ENCODE data around the gene ABCC1. TPM values are rescaled to one million over a fixed set of nuclear protein-coding genes. Genes with fewer than 3 reads are reported as not detected.

The ABCC1 gene
- total and polyA plus RNA-seq, 3 experiments from 2014 or later, result 9.9 to 64.8 (median 64.6) TPM

- CTCF ChIA-PET, result no interaction called here
- H3K27me3 ChIP-seq (ENCODE audit: insufficient read depth, low read length, poor library complexity, severe bottlenecking), result no peaks in the 10 kb centered on the region
- POLR2A ChIA-PET, result no interaction called here
- H3K27ac ChIP-seq (ENCODE audit: low read depth, low read length), result no peak overlapping the region
- H3K4me1 ChIP-seq (ENCODE audit: insufficient read depth, low read length), result no peaks in the 10 kb centered on the region
- no peak overlapping the region for H3K4me3 Mint-ChIP-seq
- H3K27ac Mint-ChIP-seq, result peak overlapping the region in 1 of 8 donors; percentile 32
- H3K4me3 ChIP-seq (ENCODE audit: low read length), result no peak overlapping the region
- no peaks in the 10 kb centered on the region for H3K9me3 ChIP-seq (ENCODE audit: low read length)
- H3K27me3 Mint-ChIP-seq, result no peaks in the 10 kb centered on the region
- peaks cover 27% of the 10 kb centered on the region for H3K36me3 ChIP-seq (ENCODE audit: insufficient read depth, low read length)
- H3K9me3 Mint-ChIP-seq, result no peaks in the 10 kb centered on the region
- DNase-seq, result no peak
- peaks cover 0 to 10% (median 7%) of the 10 kb centered on the region in 3 donors for H3K4me1 Mint-ChIP-seq
- H3K36me3 Mint-ChIP-seq, result peaks cover 18 to 87% (median 20%) of the 10 kb centered on the region in 3 donors
Observed at GRCh38 chr16:16013812-16014211, 64.4 kb downstream of the ABCC1 start.

DNA sequence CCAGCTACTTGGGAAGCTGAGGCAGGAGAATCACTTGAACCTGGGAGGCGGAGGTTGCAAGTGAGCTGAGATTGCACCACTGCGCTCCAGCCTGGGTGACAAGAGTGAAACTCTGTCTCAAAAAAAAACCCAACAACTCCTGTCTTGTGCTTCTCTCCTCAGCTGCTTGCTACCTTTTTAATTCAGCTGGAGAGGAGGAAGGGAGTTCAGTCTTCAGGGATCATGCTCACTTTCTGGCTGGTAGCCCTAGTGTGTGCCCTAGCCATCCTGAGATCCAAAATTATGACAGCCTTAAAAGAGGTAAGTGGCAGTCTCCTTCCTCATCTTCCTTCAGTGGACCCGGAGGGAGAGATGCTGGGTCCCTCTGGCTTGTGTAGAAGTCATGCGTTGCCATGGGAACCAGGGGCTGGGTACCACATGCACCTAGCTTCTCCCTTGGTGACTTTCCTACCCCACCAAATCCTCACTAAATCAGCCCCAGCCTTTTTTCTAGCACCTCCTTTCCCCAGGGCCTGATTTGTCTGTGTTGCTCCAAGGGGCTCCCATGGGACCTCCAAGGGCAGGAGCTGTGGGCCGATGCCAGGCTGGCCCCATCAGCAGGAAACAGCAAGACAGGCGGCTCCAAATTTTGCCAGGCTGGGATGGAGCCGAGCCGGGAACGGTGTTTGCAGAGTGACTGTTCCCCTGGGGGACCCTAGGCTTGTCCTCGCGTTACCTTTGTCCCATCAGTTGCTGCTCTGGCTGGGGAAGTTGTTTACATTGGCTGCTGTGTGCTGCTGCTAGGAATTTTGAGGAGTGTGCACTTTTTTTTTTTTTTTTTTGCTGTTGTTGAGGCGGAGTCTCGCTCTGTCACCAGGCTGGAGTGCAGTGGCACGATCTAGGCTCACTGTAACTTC, 65.2 kb downstream of the ABCC1 start:
- peaks cover 20 to 89% (median 21%) of the 10 kb centered on the region in 3 donors for H3K36me3 Mint-ChIP-seq
- POLR2A ChIA-PET, result no interaction called here
- peaks cover 0 to 5% (median 4%) of the 10 kb centered on the region in 3 donors for H3K4me1 Mint-ChIP-seq
- H3K27ac ChIP-seq (ENCODE audit: low read depth, low read length), result no peak overlapping the region
- no peak overlapping the region for H3K27ac Mint-ChIP-seq
- H3K27me3 Mint-ChIP-seq, result no peaks in the 10 kb centered on the region
- no peak overlapping the region for H3K4me3 ChIP-seq (ENCODE audit: low read length)
- peaks cover 23% of the 10 kb centered on the region for H3K36me3 ChIP-seq (ENCODE audit: insufficient read depth, low read length)
- no peak for DNase-seq
- no peaks in the 10 kb centered on the region for H3K9me3 ChIP-seq (ENCODE audit: low read length)
- H3K27me3 ChIP-seq (ENCODE audit: insufficient read depth, low read length, poor library complexity, severe bottlenecking), result no peaks in the 10 kb centered on the region
- no peaks in the 10 kb centered on the region for H3K4me1 ChIP-seq (ENCODE audit: insufficient read depth, low read length)
- H3K9me3 Mint-ChIP-seq, result no peaks in the 10 kb centered on the region
- H3K4me3 Mint-ChIP-seq, result no peak overlapping the region
- CTCF ChIA-PET, result no interaction called here

- Mint-ChIP-seq H3K4me1 (peaks cover 0 to 5% (median 4%) of the 10 kb centered on the region in 3 donors), H3K27me3 (no peaks in the 10 kb centered on the region), H3K4me3 (no peak overlapping the region), H3K36me3 (peaks cover 12 to 89% (median 20%) of the 10 kb centered on the region in 3 donors), H3K27ac (peak overlapping the region in 2 of 8 donors; percentile 34 to 61), H3K9me3 (no peaks in the 10 kb centered on the region)
- POLR2A ChIA-PET, result interaction anchor here (0.7 kb wide), 1 partner anchor 30 kb away, joined by 7 read pairs; no protein-coding TSS in a partner anchor
- H3K4me3 ChIP-seq (ENCODE audit: low read length), result no peak overlapping the region
- H3K36me3 ChIP-seq (ENCODE audit: insufficient read depth, low read length), result peaks cover 24% of the 10 kb centered on the region
- no peak overlapping the region for H3K27ac ChIP-seq (ENCODE audit: low read depth, low read length)
- H3K4me1 ChIP-seq (ENCODE audit: insufficient read depth, low read length), result no peaks in the 10 kb centered on the region
- CTCF ChIA-PET, result no interaction called here
- no peaks in the 10 kb centered on the region for H3K27me3 ChIP-seq (ENCODE audit: insufficient read depth, low read length, poor library complexity, severe bottlenecking)
- no peaks in the 10 kb centered on the region for H3K9me3 ChIP-seq (ENCODE audit: low read length)
- DNase-seq, result no peak
Observed at GRCh38 chr16:16015849-16016248, 66.4 kb downstream of the ABCC1 start.

DNA sequence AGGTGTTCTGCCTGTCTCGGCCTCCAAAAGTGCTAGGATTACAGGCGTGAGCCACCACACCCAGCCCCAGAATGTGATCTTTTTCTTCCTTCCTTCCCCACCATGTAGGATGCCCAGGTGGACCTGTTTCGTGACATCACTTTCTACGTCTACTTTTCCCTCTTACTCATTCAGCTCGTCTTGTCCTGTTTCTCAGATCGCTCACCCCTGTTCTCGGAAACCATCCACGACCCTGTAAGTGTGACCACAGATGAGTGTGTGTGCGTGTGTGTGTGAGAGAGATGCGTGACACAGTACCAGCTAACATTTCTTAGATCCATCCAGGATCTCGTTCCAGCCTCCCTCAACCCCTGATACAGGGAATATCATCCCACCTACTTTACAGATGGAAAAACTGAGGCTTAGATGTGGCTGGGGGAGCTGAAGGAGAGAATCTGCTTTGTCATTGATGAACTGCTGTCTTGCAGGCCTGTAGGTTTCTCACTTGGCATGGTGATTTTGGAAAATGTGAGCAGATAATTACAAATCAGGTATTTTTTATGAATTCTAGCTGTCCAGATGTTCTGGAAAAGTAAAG, 67.1 kb downstream of the ABCC1 start:
- Mint-ChIP-seq H3K27ac (peak overlapping the region in 3 of 8 donors; percentile 18 to 57 (median 42)), H3K4me3 (no peak overlapping the region), H3K9me3 (no peaks in the 10 kb centered on the region), H3K4me1 (peaks cover 0 to 5% (median 4%) of the 10 kb centered on the region in 3 donors), H3K36me3 (peaks cover 12 to 89% (median 22%) of the 10 kb centered on the region in 3 donors), H3K27me3 (no peaks in the 10 kb centered on the region)
- Histone ChIP-seq H3K4me3 (ENCODE audit: low read length) (no peak overlapping the region), H3K27me3 (ENCODE audit: insufficient read depth, low read length, poor library complexity, severe bottlenecking) (no peaks in the 10 kb centered on the region), H3K4me1 (ENCODE audit: insufficient read depth, low read length) (no peaks in the 10 kb centered on the region), H3K27ac (ENCODE audit: low read depth, low read length) (no peak overlapping the region), H3K36me3 (ENCODE audit: insufficient read depth, low read length) (peaks cover 25% of the 10 kb centered on the region), H3K9me3 (ENCODE audit: low read length) (no peaks in the 10 kb centered on the region)
- CTCF ChIA-PET, result no interaction called here
- POLR2A ChIA-PET, result no interaction called here
- DNase-seq, result no peak

- Mint-ChIP-seq H3K9me3 (no peaks in the 10 kb centered on the region), H3K4me1 (peaks cover 3 to 5% (median 4%) of the 10 kb centered on the region in 3 donors), H3K27me3 (no peaks in the 10 kb centered on the region), H3K36me3 (peaks cover 12 to 86% (median 25%) of the 10 kb centered on the region in 3 donors), H3K27ac (peak overlapping the region in 5 of 8 donors; percentile 9 to 76 (median 61)), H3K4me3 (no peak overlapping the region)
- ChIA-PET POLR2A (no interaction called here), CTCF (no interaction called here)
- DNase-seq, result no peak
- H3K36me3 ChIP-seq (ENCODE audit: insufficient read depth, low read length), result peaks cover 25% of the 10 kb centered on the region
- no peaks in the 10 kb centered on the region for H3K9me3 ChIP-seq (ENCODE audit: low read length)
- no peaks in the 10 kb centered on the region for H3K27me3 ChIP-seq (ENCODE audit: insufficient read depth, low read length, poor library complexity, severe bottlenecking)
- no peak overlapping the region for H3K27ac ChIP-seq (ENCODE audit: low read depth, low read length)
- no peaks in the 10 kb centered on the region for H3K4me1 ChIP-seq (ENCODE audit: insufficient read depth, low read length)
- no peak overlapping the region for H3K4me3 ChIP-seq (ENCODE audit: low read length)
Observed at GRCh38 chr16:16017812-16018211, 68.4 kb downstream of the ABCC1 start.

GRCh38 chr16:16018705-16019104, 69.3 kb downstream of the ABCC1 start:
- H3K27ac Mint-ChIP-seq, result peak overlapping the region in 4 of 8 donors; percentile 12 to 61 (median 46)
- H3K4me3 Mint-ChIP-seq, result no peak overlapping the region
- ChIA-PET POLR2A (no interaction called here), CTCF (no interaction called here)
- H3K9me3 Mint-ChIP-seq, result no peaks in the 10 kb centered on the region
- Histone ChIP-seq H3K27me3 (ENCODE audit: insufficient read depth, low read length, poor library complexity, severe bottlenecking) (no peaks in the 10 kb centered on the region), H3K36me3 (ENCODE audit: insufficient read depth, low read length) (peaks cover 25% of the 10 kb centered on the region), H3K27ac (ENCODE audit: low read depth, low read length) (no peak overlapping the region), H3K4me1 (ENCODE audit: insufficient read depth, low read length) (no peaks in the 10 kb centered on the region), H3K9me3 (ENCODE audit: low read length) (no peaks in the 10 kb centered on the region), H3K4me3 (ENCODE audit: low read length) (no peak overlapping the region)
- no peaks in the 10 kb centered on the region for H3K27me3 Mint-ChIP-seq
- peaks cover 12 to 87% (median 21%) of the 10 kb centered on the region in 3 donors for H3K36me3 Mint-ChIP-seq
- H3K4me1 Mint-ChIP-seq, result peaks cover 4 to 9% (median 9%) of the 10 kb centered on the region in 3 donors
- no peak for DNase-seq

- Mint-ChIP-seq H3K36me3 (peaks cover 12 to 85% (median 23%) of the 10 kb centered on the region in 3 donors), H3K9me3 (no peaks in the 10 kb centered on the region), H3K27me3 (no peaks in the 10 kb centered on the region), H3K4me3 (no peak overlapping the region), H3K27ac (peak overlapping the region in 2 of 8 donors; percentile 87 to 90), H3K4me1 (peaks cover 8 to 16% (median 15%) of the 10 kb centered on the region in 3 donors)
- POLR2A ChIA-PET, result interaction anchor here (0.5 kb wide), 1 partner anchor 31 kb away, joined by 4 read pairs; no protein-coding TSS in a partner anchor
- no peak for DNase-seq
- Histone ChIP-seq H3K4me3 (ENCODE audit: low read length) (no peak overlapping the region), H3K27ac (ENCODE audit: low read depth, low read length) (no peak overlapping the region), H3K27me3 (ENCODE audit: insufficient read depth, low read length, poor library complexity, severe bottlenecking) (no peaks in the 10 kb centered on the region), H3K9me3 (ENCODE audit: low read length) (no peaks in the 10 kb centered on the region), H3K4me1 (ENCODE audit: insufficient read depth, low read length) (peaks cover under 1% of the 10 kb centered on the region), H3K36me3 (ENCODE audit: insufficient read depth, low read length) (peaks cover 25% of the 10 kb centered on the region)
- CTCF ChIA-PET, result no interaction called here
Observed at GRCh38 chr16:16019488-16019887, 70.1 kb downstream of the ABCC1 start.

GRCh38 chr16:16020291-16020690, 70.9 kb downstream of the ABCC1 start:
- peaks cover 25% of the 10 kb centered on the region for H3K36me3 ChIP-seq (ENCODE audit: insufficient read depth, low read length)
- H3K27me3 ChIP-seq (ENCODE audit: insufficient read depth, low read length, poor library complexity, severe bottlenecking), result no peaks in the 10 kb centered on the region
- no peak overlapping the region for H3K4me3 Mint-ChIP-seq
- peaks cover 16 to 24% (median 23%) of the 10 kb centered on the region in 3 donors for H3K4me1 Mint-ChIP-seq
- POLR2A ChIA-PET, result interaction anchor here (0.6 kb wide), 1 partner anchor 133 kb away, joined by 3 read pairs; no protein-coding TSS in a partner anchor
- peaks cover 12 to 77% (median 23%) of the 10 kb centered on the region in 3 donors for H3K36me3 Mint-ChIP-seq
- DNase-seq, result no peak
- CTCF ChIA-PET, result no interaction called here
- no peaks in the 10 kb centered on the region for H3K9me3 ChIP-seq (ENCODE audit: low read length)
- H3K4me3 ChIP-seq (ENCODE audit: low read length), result no peak overlapping the region
- H3K9me3 Mint-ChIP-seq, result no peaks in the 10 kb centered on the region
- peaks cover 9% of the 10 kb centered on the region for H3K4me1 ChIP-seq (ENCODE audit: insufficient read depth, low read length)
- peak overlapping the region; percentile 21 for H3K27ac ChIP-seq (ENCODE audit: low read depth, low read length)
- no peaks in the 10 kb centered on the region for H3K27me3 Mint-ChIP-seq
- H3K27ac Mint-ChIP-seq, result peak overlapping the region in 2 of 8 donors; percentile 6 to 54

Measured in CD8-positive, alpha-beta memory T cell (primary cell).